ENCODE data around the gene JMJD4.

The JMJD4 gene

GRCh38 chr1:227768125-227768439 is 33.0 kb upstream of the JMJD4 start:
- TF ChIP-seq CTCF (IDR thresholded peaks at IDR 0.05; ENCODE audit: borderline replicate concordance, extremely low read depth, low read length, poor library complexity, severe bottlenecking) (no peak), EZH2 (IDR thresholded peaks at IDR 0.05; ENCODE audit: borderline replicate concordance, low read depth, low read length, severe bottlenecking) (no peak)
- ATAC-seq (ENCODE audit: insufficient read depth, low read depth) (no peak), DNase-seq (no peak)
- Histone ChIP-seq H2AFZ (ENCODE audit: low read depth, low read length) (no peak overlapping the region), H3K36me3 (ENCODE audit: insufficient read depth, low read length) (peaks cover 74% of the 10 kb centered on the region), H3K27me3 (ENCODE audit: insufficient read depth, low read length, poor library complexity) (no peaks in the 10 kb centered on the region), H3K4me3 (ENCODE audit: low read depth in 1 of 2, low read length in 2 of 2) (no peak overlapping the region), H3K4me1 (ENCODE audit: insufficient read depth, low read length) (peaks cover 2% of the 10 kb centered on the region), H3K79me2 (ENCODE audit: insufficient read depth, low read length) (peaks cover 6% of the 10 kb centered on the region), H3K9ac (ENCODE audit: low read depth, low read length) (no peak overlapping the region), H3K4me2 (ENCODE audit: insufficient read depth, low read length) (no peak overlapping the region), H4K20me1 (ENCODE audit: insufficient read depth, low read length) (peaks cover 24% of the 10 kb centered on the region), H3K9me3 (ENCODE audit: insufficient read depth, low read length, severe bottlenecking) (no peaks in the 10 kb centered on the region), H3K27ac (ENCODE audit: low read length) (no peak overlapping the region)

GRCh38 chr1:227767401-227768124 is 32.5 kb upstream of the JMJD4 start:
- Histone ChIP-seq H3K9ac (ENCODE audit: low read depth, low read length) (no peak overlapping the region), H4K20me1 (ENCODE audit: insufficient read depth, low read length) (peaks cover 28% of the 10 kb centered on the region), H3K4me3 (ENCODE audit: low read depth in 1 of 2, low read length in 2 of 2) (no peak overlapping the region), H3K27ac (ENCODE audit: low read length) (no peak overlapping the region), H3K4me2 (ENCODE audit: insufficient read depth, low read length) (no peak overlapping the region), H3K27me3 (ENCODE audit: insufficient read depth, low read length, poor library complexity) (no peaks in the 10 kb centered on the region), H2AFZ (ENCODE audit: low read depth, low read length) (no peak overlapping the region), H3K9me3 (ENCODE audit: insufficient read depth, low read length, severe bottlenecking) (no peaks in the 10 kb centered on the region), H3K4me1 (ENCODE audit: insufficient read depth, low read length) (peaks cover 6% of the 10 kb centered on the region), H3K79me2 (ENCODE audit: insufficient read depth, low read length) (peaks cover 7% of the 10 kb centered on the region), H3K36me3 (ENCODE audit: insufficient read depth, low read length) (peaks cover 77% of the 10 kb centered on the region)
- no peak for TF ChIP-seq EZH2 (IDR thresholded peaks at IDR 0.05; ENCODE audit: borderline replicate concordance, low read depth, low read length, severe bottlenecking)
- no peak for TF ChIP-seq CTCF (IDR thresholded peaks at IDR 0.05; ENCODE audit: borderline replicate concordance, extremely low read depth, low read length, poor library complexity, severe bottlenecking)
- DNase-seq = no peak
- ATAC-seq (ENCODE audit: insufficient read depth, low read depth) = no peak

- ATAC-seq (ENCODE audit: insufficient read depth, low read depth) (no peak), DNase-seq (no peak)
- H3K9me3 ChIP-seq (ENCODE audit: insufficient read depth, low read length, severe bottlenecking) = no peaks in the 10 kb centered on the region
- H3K27ac ChIP-seq (ENCODE audit: low read length) = no peak overlapping the region
- H3K36me3 ChIP-seq (ENCODE audit: insufficient read depth, low read length) = peaks cover 83% of the 10 kb centered on the region
- H3K4me3 ChIP-seq (ENCODE audit: low read depth in 1 of 2, low read length in 2 of 2) = no peak overlapping the region
- H3K9ac ChIP-seq (ENCODE audit: low read depth, low read length) = no peak overlapping the region
- no peak overlapping the region for H3K4me2 ChIP-seq (ENCODE audit: insufficient read depth, low read length)
- peaks cover 34% of the 10 kb centered on the region for H4K20me1 ChIP-seq (ENCODE audit: insufficient read depth, low read length)
- H3K4me1 ChIP-seq (ENCODE audit: insufficient read depth, low read length) = peaks cover 13% of the 10 kb centered on the region
- no peak overlapping the region for H2AFZ ChIP-seq (ENCODE audit: low read depth, low read length)
- H3K79me2 ChIP-seq (ENCODE audit: insufficient read depth, low read length) = peaks cover 7% of the 10 kb centered on the region
- TF ChIP-seq CTCF (IDR thresholded peaks at IDR 0.05; ENCODE audit: borderline replicate concordance, extremely low read depth, low read length, poor library complexity, severe bottlenecking) (no peak), EZH2 (IDR thresholded peaks at IDR 0.05; ENCODE audit: borderline replicate concordance, low read depth, low read length, severe bottlenecking) (no peak)
- H3K27me3 ChIP-seq (ENCODE audit: insufficient read depth, low read length, poor library complexity) = no peaks in the 10 kb centered on the region
Measured at GRCh38 chr1:227766653-227767277, 31.7 kb upstream of the JMJD4 start.

Data from DND-41 (cell line).